Mammary epithelial cell (primary cell): ENCODE data around the gene GUF1.

Source experiments
- EZH2 ChIP-seq: IDR thresholded peaks from 2 replicates; pipeline ENCODE4 v1.6.1; 2012; ENCODE audit warnings: low read length, inconsistent platforms, borderline replicate concordance
- TF ChIP-seq, protein P1 (sequence below), 2 donors: IDR thresholded peaks in 1 of 2; conservative IDR thresholded peaks in 1 of 2; 2 replicates each; pipeline ENCODE4 v1.5.1; 2011 to 2012; ENCODE audit warnings: inconsistent platforms in 2 of 2, low read length in 2 of 2, mild to moderate bottlenecking in 2 of 2, control low read depth in 1 of 2, low read depth in 1 of 2; ENCODE audit not compliant: insufficient read depth in 1 of 2; ENCODE audit errors: extremely low read depth in 1 of 2

DNA sequence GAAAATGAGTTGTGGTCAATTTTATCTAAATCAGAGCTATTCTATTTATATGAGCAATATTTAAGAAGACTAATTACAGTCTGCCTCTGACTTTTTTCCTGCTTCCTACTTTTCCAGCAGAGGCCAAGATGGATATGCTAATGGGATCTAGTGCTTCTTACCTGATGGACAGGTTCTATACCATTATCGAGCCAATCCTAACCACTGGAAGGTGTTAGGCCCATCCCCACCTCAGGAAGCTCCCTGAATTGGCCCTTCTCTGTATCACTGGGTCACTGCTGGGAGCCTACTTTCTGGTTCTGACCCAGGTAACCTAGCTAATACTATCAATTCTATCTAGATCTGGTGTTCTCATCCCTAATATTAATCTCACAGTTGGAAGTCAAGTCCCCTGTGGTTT is 26.2 kb upstream of the GUF1 start:
- no peak for TF ChIP-seq EZH2
- TF ChIP-seq, protein P1, sequence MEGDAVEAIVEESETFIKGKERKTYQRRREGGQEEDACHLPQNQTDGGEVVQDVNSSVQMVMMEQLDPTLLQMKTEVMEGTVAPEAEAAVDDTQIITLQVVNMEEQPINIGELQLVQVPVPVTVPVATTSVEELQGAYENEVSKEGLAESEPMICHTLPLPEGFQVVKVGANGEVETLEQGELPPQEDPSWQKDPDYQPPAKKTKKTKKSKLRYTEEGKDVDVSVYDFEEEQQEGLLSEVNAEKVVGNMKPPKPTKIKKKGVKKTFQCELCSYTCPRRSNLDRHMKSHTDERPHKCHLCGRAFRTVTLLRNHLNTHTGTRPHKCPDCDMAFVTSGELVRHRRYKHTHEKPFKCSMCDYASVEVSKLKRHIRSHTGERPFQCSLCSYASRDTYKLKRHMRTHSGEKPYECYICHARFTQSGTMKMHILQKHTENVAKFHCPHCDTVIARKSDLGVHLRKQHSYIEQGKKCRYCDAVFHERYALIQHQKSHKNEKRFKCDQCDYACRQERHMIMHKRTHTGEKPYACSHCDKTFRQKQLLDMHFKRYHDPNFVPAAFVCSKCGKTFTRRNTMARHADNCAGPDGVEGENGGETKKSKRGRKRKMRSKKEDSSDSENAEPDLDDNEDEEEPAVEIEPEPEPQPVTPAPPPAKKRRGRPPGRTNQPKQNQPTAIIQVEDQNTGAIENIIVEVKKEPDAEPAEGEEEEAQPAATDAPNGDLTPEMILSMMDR (conservative IDR thresholded peaks at IDR 0.05 in 1 of 2, IDR thresholded peaks at IDR 0.05 in 1 of 2; ENCODE audit: extremely low read depth in 1 of 2, insufficient read depth in 1 of 2, low read depth in 1 of 2, low read length in 2 of 2) = no peak
